Measurements from ENCODE around the gene SLC25A21.
"Not testable (repeated sequence)": the region's sequence is repeated elsewhere in the genome, so short reads cannot be mapped to it uniquely, and the experiment has no call there.

The SLC25A21 gene

GRCh38 chr14:36844443-36845195 lies 327.8 kb downstream of the SLC25A21 start:
- DNase-seq (ENCODE audit: low read depth in 1 of 2, low spot score in 1 of 2): no peak

- DNase-seq (ENCODE audit: low read depth in 1 of 2, low spot score in 1 of 2): no peak
These were observed 329.0 kb downstream of the SLC25A21 start for GRCh38 chr14:36843410-36843809.

GRCh38 chr14:36835128-36835527 lies 337.3 kb downstream of the SLC25A21 start:
- DNase-seq (ENCODE audit: low read depth in 1 of 2, low spot score in 1 of 2): no peak

GRCh38 chr14:36834293-36834692 lies 338.1 kb downstream of the SLC25A21 start:
- DNase-seq (ENCODE audit: low read depth in 1 of 2, low spot score in 1 of 2): no peak

GRCh38 chr14:36829547-36829946 lies 342.9 kb downstream of the SLC25A21 start:
- no peak for DNase-seq (ENCODE audit: low read depth in 1 of 2, low spot score in 1 of 2)

GRCh38 chr14:36827861-36828260 lies 344.5 kb downstream of the SLC25A21 start:
- no peak for DNase-seq (ENCODE audit: low read depth in 1 of 2, low spot score in 1 of 2)

- DNase-seq (ENCODE audit: low read depth in 1 of 2, low spot score in 1 of 2): no peak
These were observed 345.8 kb downstream of the SLC25A21 start for GRCh38 chr14:36826614-36827013.

GRCh38 chr14:36824854-36825253 lies 347.6 kb downstream of the SLC25A21 start:
- DNase-seq (ENCODE audit: low read depth in 1 of 2, low spot score in 1 of 2): no peak

- DNase-seq (ENCODE audit: low read depth in 1 of 2, low spot score in 1 of 2): no peak
These were observed 348.8 kb downstream of the SLC25A21 start for GRCh38 chr14:36823651-36824050.

GRCh38 chr14:36822685-36823084 lies 349.7 kb downstream of the SLC25A21 start:
- DNase-seq (ENCODE audit: low read depth in 1 of 2, low spot score in 1 of 2): no peak

GRCh38 chr14:36820901-36821300 lies 351.5 kb downstream of the SLC25A21 start:
- DNase-seq (ENCODE audit: low read depth in 1 of 2, low spot score in 1 of 2): no peak

GRCh38 chr14:36820111-36820709 lies 352.2 kb downstream of the SLC25A21 start:
- no peak for DNase-seq (ENCODE audit: low read depth in 1 of 2, low spot score in 1 of 2)

GRCh38 chr14:36818794-36819384 lies 353.5 kb downstream of the SLC25A21 start:
- DNase-seq (ENCODE audit: low read depth in 1 of 2, low spot score in 1 of 2): no peak

- DNase-seq (ENCODE audit: low read depth in 1 of 2, low spot score in 1 of 2): no peak
These were observed 354.2 kb downstream of the SLC25A21 start for GRCh38 chr14:36818246-36818645.

GRCh38 chr14:36817071-36817930 lies 355.1 kb downstream of the SLC25A21 start:
- DNase-seq (ENCODE audit: low read depth in 1 of 2, low spot score in 1 of 2): no peak

GRCh38 chr14:36816481-36816880 lies 355.9 kb downstream of the SLC25A21 start:
- no peak for DNase-seq (ENCODE audit: low read depth in 1 of 2, low spot score in 1 of 2)

GRCh38 chr14:36814783-36815182 lies 357.6 kb downstream of the SLC25A21 start:
- DNase-seq (ENCODE audit: low read depth in 1 of 2, low spot score in 1 of 2): not testable (repeated sequence)

- no peak for DNase-seq (ENCODE audit: low read depth in 1 of 2, low spot score in 1 of 2)
These were observed 362.2 kb downstream of the SLC25A21 start for GRCh38 chr14:36810209-36810608.

GRCh38 chr14:36807727-36808126 lies 364.7 kb downstream of the SLC25A21 start:
- no peak for DNase-seq (ENCODE audit: low read depth in 1 of 2, low spot score in 1 of 2)

GRCh38 chr14:36805131-36805559 lies 367.3 kb downstream of the SLC25A21 start:
- DNase-seq (ENCODE audit: low read depth in 1 of 2, low spot score in 1 of 2): no peak

- DNase-seq (ENCODE audit: low read depth in 1 of 2, low spot score in 1 of 2): no peak
These were observed 374.8 kb downstream of the SLC25A21 start for GRCh38 chr14:36797634-36798033.

All from activated CD4-positive, alpha-beta T cell treated with anti-CD3 and anti-CD28 coated beads, Interleukin-2, amount 50 U/mL, for 24 hours (primary cell).